GM21529 (cell line): ENCODE results near the gene PPP2R3A.
"Not testable (repeated sequence)": the region's sequence is repeated elsewhere in the genome, so short reads cannot be mapped to it uniquely, and the experiment has no call there.

Source experiments
- ATAC-seq: cut with Tn5 transposase; IDR thresholded peaks from one replicate; pipeline ENCODE4 v1.9.1; 2021; ENCODE audit not compliant: unreplicated experiment

Gene PPP2R3A

DNA sequence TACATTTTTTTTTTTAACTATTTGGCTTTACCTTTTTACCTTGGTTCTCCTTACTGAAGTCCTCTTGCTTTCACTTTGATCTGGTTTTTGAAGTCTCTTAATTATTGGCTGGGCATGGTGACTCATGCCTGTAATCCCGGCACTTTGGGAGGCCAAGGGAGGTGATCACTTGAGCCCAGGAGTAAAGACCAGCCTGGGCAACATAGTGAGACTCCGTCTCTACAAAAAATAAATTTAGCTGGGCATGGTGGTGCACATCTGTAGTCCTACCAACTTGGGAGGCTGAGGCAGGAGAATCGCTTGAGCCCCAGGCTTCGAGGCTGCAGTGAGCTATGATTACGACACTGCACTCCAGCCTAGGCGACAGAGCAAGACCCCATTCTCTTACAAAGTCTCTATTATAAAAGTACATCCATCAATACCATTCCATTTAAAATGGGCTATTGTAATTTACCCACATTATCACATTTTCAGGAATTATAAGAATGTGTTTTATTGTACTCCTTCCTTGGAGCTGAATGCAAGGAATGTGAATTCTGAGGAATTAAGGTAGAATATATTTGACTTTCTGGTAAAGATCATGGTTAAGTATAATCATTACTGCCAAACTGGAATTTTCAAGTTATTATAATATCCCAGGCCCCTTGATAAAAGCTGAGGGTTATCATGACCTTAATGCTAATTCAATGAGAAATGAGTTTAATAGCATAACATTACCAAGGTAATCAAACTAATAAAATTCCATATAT lies 181.6 kb downstream of the PPP2R3A start:
- ATAC-seq, result no peak

DNA sequence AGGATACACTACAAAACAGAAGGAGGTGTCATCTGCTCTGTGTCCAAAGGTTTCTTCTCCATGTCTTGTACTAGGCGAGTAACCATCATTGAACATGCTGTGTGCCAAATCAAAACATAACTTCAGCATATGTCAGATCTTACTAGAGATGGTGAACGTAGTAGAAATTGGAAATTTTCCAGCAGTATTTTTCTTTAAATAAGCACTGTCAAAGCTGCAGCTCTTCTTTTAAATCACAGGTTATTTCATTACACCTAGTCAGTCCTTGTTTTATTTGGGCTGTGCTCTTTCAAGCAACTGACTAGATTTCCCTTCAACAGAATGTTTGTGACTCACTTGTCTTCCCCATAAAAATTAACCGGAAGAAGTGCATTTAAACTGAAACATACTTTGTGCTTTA lies 184.1 kb downstream of the PPP2R3A start:
- no peak for ATAC-seq

DNA sequence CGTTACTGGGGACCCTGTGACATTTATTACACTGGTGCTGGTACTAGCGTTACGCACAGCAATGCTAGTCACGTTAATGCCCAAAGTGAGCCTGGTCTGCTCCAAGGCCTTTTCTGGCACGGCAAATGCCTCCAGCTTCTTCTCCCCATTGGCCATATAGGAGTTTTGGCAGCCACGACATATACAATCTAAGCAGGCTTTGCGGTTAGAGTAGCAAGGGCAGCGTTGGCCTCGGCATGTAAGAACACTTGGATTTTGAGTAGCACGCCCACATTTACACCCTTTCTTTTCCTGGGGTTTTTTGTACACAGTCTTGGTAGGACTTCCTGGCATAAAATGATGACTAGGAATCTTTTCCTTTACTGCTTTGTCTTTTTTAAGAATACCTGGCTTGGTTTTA lies 185.7 kb downstream of the PPP2R3A start:
- no peak for ATAC-seq

DNA sequence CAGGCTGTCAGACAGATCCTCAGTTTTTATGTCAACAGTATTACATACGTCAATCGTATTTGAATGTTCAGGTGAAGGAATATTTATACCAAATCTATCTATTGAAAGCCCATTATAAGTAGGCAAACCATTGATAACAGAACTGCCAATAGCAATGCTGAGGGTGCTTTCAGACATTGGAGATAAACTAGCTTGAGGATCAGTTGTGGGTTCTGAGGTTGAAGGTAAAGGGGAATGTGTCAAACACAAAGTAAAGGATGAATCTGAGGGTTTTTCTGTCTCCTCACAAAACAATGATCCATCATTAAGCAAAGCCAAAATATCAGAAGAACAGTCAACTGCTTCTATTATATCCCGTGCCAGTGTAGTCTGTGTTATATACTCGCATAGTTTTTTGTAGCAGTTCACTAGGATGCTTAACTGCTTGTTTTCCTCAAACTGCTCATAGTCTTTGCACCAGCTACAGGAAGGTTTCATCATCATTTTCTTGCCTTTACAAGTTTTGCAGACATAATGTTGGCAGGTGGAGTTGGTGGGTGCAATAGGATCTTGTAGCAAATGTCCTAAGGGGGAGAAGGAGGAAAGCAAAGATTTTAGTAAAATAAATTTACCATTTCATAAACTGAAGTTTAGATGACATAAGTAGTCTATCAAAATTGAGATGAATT lies 186.8 kb downstream of the PPP2R3A start:
- no peak for ATAC-seq

DNA sequence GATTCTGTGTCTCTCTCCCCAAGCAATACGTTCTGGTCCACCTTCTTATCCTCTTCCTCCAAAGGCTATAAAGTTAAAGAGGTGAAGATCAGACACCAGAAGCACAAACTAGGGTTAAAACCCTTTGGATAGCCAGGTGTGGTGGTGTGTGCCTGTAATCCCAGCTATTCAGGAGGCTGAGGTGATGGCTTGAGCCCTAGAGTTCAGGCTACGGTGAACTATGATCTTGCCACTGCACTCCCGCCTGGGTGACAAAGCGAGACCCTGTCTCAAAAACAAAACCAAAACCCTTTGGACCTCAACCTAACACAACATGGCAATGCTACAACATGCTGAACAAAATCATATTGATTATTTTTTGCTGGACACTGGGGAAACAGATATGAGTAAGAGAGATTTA lies 187.4 kb downstream of the PPP2R3A start:
- ATAC-seq, result no peak

DNA sequence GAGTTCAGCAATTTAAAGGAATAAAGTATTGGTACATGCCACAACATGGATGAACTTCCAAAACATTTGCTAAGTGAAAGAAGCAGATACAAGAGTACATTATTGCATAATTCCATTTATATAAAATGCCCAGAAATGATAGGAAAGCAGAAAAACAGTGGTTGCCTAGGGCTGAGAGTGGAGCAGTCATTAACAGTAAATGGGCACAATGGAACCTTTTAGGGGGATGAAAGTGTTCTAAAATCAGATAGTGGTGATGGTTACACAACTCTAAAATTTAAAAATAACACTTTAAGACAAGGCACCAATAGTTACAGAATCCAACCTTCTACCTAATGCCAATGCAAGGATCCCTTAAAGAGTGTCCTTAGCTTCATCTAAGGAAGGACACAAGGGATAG lies 196.0 kb downstream of the PPP2R3A start:
- no peak for ATAC-seq

DNA sequence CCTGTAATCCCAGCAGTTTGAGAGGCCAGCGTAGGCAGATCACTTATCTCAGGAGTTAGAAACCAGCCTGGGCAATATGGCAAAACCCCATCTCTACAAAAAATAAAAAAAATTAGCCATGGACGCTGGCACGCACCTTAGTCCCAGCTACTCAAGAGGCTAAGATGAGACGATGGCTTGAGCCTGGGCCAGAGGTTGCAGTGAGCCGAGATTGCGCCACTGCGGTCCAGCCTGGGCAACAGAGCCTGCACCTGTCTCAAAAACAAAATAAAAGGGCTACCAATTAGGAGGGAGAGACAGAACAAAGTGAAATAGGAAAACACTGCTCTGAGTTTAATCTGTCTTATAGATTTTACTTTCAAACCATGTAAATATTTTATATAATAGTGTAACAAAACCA lies 196.8 kb downstream of the PPP2R3A start:
- no peak for ATAC-seq

DNA sequence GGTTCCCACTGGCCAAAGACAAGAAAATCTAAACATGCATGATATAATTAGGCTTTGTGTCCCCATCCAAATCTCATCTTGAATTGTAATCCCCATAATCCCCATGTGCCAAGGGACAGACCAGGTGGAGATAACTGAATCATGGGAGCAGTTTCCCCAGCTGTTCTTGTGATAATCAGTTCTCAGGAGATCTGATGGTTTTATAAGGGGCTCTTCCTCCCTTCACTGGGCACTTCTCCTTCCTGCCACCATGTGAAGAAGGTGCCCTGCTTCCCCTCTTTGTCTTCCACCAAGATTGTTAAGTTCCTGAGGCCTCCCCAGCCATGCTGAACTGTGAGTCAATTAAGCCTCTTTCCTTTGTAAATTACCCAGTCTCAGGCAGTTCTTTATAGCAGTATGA lies 198.1 kb downstream of the PPP2R3A start:
- not testable (repeated sequence) for ATAC-seq

DNA sequence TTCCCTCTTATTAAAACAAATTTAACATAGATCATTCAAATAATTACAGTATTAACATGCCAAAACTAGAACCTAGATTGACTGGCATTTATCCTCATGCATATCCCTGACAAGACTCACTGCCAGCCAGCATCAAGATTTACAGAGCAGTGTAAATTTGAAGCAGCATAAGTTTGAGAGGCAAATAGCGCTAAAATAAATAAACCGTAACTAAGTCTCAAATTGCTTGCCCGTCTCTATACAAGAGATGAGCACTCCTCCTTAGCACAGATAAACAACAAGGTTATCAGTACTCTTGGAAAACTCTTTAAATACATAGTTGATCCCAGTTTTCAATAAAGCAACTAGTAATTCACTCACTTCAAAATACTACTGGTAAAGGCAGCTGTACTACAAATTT lies 201.0 kb downstream of the PPP2R3A start:
- no peak for ATAC-seq

DNA sequence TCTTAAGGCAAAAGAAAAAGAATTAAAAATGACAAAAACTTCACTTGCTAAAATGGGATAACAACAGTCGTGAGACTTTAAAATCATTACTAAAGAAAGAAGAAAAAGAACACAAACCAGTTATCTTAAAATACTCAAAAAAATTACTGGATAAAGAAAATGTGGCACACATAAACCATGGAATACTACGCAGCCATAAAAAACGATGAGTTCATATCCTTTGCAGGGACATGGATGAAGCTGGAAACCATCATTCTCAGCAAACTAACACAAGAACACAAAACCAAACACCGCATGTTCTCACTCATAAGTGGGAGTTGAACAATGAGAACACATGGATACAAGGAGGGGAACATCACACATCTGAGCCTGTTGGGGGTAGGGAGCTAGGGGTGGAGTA lies 202.7 kb downstream of the PPP2R3A start:
- not testable (repeated sequence) for ATAC-seq

DNA sequence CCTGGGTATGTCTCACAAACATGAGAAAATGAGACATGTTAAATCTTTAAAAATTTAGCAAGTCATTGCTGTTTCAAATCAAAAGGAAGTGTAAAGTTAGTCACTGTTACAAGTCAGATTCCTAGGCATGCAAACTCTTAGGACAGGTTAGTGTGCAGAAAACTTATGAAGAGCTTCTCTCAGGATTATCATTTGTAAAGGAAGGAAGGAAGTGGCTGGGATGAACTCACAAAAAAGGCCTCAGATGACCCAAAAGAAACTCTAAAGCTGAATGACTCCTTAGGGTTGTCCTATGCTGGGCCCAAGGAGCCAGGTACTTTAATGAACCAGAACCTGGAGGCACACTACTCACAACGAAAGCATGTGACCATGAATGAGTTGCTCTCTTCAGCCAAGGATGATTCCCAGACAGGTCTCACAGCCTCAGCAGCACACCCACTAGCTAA lies 205.6 kb downstream of the PPP2R3A start:
- no peak for ATAC-seq

DNA sequence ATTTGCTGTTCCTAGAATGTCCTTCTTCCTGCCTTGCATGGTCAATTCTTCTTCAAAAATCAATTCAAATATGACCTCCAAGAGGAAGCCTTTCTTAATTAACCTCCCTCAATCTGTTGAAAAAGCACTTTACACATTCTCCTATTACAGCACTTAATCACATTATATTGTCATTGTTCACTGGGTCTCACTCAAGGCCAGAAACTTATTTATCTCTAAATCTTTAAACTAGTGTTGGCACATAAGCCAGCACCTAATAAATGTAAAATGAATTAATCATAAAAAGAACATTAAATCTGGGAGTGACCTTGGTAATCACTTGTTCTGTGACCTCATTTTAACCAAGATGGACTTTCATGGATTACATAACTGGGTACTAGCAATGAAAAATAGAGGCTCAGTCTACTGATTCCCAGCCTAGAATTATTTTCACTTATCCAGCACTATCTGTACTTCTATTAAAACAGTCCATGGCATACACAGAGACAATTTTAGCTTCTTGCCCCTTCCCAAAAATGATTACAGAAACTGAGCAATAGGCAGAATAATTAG lies 208.5 kb downstream of the PPP2R3A start:
- no peak for ATAC-seq

DNA sequence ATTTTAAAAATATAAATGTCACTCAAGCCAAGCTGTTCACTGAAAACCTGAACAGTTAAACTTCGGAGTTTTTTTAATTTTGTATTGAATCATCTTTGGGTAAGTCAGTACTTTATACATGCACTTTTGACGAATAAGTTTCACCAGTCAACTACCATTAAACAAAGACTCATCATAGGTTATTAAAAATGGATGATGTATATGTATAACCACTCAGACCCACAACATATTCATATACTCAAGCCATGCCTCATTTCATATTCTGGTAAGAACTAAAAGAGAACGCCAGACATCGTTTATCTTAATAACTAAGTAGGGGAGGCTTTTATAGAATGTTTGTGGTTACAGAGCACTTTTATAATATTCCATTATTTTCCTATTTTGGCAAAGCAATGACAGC lies 212.3 kb downstream of the PPP2R3A start:
- ATAC-seq, result no peak

DNA sequence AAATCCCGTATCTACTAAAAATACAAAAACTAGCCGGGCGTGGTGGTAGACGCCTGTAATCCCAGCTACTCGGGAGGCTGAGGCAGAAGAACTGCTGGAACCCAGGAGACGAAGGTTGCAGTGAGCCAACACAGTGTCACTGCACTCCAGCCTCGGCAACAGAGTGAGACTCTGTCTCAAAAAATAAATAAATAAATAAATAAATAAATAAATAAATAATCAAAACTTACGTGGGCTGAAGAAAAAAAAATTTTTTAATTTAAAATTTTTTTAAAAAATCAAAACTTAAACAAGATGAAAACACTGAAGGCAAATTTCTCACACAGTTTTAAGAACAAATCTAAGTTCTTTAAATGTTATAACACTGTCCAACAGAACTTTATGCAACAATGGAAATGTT lies 216.2 kb downstream of the PPP2R3A start:
- no peak for ATAC-seq

DNA sequence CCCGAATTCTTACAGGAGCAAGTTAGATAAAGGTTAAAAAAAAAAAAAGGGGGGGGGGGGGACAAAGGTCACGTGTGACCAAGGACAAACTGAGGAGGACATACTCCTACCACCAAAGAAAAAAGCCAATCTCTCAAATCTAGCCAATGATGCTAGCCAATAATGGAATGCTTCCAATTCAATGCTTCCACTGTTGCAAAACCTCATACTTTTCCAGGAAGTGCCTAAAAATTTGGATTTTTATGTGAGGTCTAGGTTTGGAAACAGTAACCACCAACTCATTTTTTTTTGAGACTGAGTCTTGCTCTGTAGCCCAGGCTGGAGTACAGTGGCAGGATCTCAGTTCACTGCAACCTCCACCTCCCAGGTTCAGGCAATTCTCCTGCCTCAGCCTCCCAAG lies 219.2 kb downstream of the PPP2R3A start:
- ATAC-seq, result no peak

DNA sequence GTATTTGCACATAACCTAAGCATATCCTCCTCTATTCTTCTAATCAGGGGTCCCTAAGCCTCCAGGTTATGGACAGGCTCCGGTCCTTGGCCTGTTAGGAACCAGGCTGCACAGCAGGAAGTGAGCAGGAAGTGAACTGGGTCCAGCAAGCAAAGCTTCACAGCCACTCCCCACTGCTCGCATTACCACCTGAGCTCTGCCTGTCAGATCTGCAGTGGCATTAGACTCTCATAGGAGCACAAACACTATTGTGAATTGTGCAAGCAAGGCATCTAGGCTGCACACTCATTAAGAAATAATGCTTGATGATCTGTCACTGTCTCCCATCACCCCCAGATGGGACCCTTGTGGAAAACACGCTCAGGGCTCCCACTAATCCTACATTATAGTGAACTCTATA lies 220.8 kb downstream of the PPP2R3A start:
- ATAC-seq, result peak; percentile 57

DNA sequence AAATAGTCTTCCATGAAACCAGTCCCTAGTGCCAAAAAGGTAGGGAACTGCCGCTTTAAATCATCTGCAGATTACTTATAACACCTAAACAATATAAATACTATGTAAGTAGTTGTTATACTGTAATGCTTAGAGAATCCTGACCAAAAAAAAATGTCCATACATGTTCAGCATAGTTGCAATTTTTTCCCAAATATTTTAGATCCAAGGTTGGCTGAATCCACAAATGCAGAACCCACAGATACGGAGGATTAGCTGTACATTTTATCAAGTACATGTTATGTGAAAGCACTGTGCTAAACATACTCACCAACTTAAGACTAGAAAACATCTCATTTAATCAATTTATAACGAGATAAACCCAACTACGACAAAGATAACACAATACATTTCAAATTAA lies 221.3 kb downstream of the PPP2R3A start:
- ATAC-seq, result no peak

DNA sequence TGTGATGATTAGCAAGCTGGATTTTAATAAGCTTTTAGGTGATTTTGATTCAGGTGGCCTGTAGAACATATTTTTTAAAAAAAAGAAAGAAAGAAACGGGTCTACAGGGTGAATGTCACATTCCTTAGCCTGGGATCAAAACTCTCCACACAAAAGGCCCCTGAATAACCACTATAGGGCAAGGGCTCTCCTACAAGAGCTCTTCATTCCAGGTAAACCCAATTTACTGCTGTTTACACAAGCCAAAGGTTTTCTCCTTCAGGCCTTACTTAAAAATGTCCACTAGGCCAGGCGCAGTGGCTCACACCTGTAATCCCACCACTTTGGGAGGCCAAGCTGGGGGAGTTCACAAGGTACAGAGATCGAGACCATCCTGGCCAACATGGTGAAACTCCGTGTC lies 222.3 kb downstream of the PPP2R3A start:
- no peak for ATAC-seq

DNA sequence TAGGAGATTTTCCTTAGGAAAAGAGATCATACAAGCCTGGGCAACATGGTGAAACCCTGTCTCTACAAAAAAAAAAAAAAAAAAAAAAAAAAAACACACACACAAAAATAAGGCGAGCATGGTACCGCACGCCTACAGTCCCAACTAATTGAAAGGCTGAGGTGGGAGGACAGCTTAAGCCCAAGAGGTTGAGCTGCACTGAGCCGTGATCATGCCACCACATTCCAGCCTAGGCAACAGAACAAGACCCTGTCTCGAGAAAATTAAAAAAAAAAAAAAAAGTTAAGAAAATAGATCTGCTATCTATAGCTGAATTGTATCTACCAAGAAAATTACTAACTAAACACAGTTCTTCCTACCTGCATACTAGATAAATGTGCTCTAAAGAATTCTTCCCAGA lies 223.5 kb downstream of the PPP2R3A start:
- no peak for ATAC-seq

DNA sequence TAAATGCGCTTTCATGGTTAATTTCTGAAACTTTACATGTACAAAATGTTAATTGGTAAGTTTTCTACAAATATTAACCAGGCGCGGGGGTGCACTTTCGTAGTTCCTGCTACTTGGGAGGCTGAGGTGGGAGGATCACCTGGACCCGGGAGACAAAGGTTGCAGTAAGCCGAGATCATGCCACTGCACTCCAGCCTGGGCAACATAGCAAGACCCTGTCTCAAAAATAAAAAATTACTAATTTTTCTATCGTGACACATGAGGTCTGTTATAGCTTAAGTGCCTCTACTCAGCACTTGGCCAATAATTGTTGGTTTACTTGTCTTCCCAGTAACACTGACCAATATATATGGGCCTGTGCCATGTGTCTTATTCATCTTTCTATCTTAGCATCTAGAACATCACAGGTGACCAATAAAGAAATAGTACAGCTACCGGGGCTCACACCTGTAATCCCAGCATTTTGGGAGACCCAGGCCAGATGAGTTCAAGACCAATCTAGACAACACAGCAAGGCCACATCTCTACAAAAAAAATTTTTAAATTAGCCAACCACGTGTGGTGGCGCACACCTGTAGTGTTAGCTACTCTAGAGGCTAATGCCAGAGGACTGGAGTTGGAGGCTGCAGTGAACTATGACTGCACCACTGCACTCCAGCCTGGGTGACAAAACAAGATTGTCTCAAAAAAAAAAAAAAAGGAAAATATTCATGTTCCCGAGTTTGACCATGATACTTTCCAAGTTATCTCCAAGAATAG lies 224.5 kb downstream of the PPP2R3A start:
- ATAC-seq, result no peak

DNA sequence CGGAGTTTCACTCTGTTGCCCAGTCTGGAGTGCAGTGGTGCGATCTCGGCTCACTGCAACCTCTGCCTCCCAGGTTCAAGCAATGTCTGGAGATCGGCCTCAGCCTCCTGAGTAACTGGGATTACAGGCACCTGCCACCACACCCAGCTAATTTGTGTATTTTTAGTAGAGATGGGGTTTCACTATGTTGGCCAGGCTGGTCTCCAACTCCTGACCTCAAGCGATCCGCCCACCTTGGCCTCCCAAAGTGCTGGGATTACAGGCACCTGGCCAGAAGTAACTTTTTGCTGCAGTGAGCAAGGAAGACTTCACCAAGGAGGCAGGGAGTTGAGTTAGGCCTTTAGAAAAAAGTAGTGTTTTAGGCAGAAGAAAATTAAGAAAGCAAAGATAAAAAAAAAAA lies 226.7 kb downstream of the PPP2R3A start:
- ATAC-seq, result not testable (repeated sequence)

DNA sequence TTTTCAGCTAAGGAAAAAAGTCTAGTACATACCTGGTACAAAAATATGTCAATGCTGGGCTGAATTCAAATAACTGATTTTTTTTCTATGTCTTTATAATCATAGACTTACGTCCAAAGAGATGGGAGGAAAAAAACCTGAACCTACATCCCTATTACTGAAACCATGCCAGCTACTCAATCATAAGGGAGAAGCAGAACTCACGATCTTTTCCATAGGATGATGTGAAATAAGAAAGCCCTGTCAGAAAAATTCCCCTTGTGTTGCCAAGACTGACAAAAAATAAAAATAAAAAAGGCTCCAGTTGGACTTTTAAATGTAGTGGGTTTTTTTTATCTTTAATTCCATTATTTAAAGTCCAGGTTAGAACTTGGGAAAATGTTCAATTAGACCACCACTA lies 227.3 kb downstream of the PPP2R3A start:
- no peak for ATAC-seq
